Dedifferentiated amniotic fluid mesenchymal stem cell (primary cell): ENCODE results near the gene CDH1.

Experiments
- DNase-seq: peaks from one replicate; pipeline ENCODE4 v3.0.0-alpha.2; 2016; ENCODE audit errors: extremely low spot score

CDH1 gene

DNA sequence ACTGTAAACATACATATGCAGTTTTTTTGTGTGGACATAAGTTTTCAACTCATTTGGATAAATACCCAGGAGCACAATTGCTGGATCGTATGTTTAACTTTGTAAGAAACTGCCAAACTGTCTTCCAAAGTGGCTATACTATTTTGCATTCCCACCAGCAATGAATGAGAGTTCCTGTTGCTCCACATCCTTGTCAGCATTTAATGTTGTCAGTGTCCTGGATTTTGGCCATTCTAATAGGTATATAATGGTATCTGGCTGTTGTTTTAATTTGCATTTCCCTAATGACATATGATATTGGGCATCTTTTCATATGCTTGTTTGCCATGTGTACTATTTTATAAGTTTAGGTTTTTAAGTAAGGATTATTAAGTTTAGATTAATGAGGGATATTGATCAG is 120.4 kb downstream of the CDH1 start:
- no peak for DNase-seq

DNA sequence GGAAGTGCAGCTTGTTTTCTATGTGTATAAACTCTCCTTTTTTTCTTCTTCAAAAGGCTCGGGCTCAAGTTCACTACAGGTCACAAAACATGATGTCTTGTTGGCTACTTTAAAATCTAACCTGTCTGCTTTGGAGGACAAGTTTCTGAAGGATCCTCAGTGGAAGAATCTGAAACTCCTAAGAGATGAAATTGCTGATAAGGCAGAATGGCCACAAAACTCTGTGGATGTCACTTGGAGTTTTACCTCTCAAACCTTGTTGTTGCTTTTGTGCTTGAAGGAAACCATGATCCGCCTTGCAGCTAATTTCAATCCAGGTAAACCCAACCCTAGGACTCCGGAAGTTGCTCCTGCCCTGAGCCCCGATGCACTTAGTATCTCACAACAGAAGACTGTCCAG is 122.7 kb downstream of the CDH1 start:
- no peak for DNase-seq

DNA sequence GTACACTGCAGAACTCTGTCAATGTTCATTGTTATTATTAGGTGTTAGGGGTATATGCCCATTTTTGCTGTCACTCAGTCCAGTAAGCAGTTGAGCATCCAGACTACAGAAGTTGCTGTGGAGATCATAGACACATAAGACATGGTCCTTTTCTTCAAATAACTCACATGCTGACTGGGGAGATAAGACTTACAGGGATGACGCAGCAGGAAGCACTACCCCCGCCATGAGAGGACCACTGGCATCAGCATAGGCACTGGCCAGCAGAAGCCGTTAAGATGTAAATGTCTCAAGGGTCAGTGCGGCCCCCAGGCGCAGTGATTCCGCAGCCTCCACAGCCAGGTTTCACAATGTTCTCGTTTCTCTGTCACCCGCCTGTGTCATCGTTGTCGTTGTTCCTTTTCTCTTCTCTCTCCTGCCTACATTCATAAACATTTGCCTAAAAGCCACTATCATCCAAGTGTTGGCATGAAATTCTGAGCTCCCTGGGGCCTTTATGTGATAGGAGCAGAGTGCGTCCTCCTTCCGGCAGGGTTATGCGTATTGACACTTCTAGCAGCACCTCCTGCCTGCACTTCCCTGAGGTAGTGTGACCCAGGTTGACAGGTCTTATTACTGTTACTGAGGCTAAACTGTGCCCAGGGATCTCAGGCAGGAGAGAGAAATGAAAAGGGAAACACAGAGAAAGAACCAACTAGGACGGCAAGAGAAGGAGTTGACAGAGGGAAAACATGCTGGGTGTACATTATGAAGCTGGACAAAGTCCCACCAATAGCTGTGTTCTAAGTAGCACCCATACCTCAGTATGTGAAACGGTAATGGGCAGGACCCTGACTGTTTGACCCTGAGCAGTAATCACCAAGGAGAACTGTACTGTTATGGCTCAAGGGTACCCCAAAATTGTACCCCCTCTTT is 124.1 kb downstream of the CDH1 start:
- DNase-seq, result no peak

- DNase-seq, result no peak
Observed at GRCh38 chr16:68866933-68867332, 129.8 kb downstream of the CDH1 start.

- DNase-seq, result no peak
Observed at GRCh38 chr16:68869492-68870088, 132.5 kb downstream of the CDH1 start.

- no peak for DNase-seq
Observed at GRCh38 chr16:68873635-68874471, 136.8 kb downstream of the CDH1 start.

GRCh38 chr16:68875871-68876270 is 138.8 kb downstream of the CDH1 start:
- no peak for DNase-seq

DNA sequence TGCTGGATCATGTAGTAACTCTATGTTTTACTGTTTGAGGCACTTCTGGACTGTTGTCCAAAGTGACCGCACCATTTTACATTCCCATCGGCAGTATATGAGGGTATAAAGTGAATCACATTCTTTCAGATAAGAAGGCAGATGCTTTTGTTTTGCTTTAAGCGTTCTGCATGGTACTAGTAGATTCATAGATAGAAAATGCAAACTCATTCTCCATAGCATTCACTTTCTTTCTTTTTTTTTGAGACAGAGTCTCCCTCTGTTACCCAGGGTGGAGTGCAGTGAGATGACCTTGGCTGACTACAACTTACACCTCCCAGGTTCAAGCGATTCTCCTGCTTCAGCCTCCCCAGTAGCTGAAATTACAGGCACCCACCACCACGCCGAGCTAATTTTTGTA is 146.6 kb downstream of the CDH1 start:
- DNase-seq, result no peak

GRCh38 chr16:68884401-68884800 is 147.3 kb downstream of the CDH1 start:
- DNase-seq, result no peak
